HK-2 (cell line): ENCODE measurements around the gene PHF19.
A peak's percentile ranks its signal among the peaks of the same experiment; 100 is the strongest.

ENCODE experiments used
- DNase-seq: peaks from one replicate; pipeline ENCODE4 v3.0.0-alpha.2; 2018; ENCODE audit not compliant: unreplicated experiment

The PHF19 gene

DNA sequence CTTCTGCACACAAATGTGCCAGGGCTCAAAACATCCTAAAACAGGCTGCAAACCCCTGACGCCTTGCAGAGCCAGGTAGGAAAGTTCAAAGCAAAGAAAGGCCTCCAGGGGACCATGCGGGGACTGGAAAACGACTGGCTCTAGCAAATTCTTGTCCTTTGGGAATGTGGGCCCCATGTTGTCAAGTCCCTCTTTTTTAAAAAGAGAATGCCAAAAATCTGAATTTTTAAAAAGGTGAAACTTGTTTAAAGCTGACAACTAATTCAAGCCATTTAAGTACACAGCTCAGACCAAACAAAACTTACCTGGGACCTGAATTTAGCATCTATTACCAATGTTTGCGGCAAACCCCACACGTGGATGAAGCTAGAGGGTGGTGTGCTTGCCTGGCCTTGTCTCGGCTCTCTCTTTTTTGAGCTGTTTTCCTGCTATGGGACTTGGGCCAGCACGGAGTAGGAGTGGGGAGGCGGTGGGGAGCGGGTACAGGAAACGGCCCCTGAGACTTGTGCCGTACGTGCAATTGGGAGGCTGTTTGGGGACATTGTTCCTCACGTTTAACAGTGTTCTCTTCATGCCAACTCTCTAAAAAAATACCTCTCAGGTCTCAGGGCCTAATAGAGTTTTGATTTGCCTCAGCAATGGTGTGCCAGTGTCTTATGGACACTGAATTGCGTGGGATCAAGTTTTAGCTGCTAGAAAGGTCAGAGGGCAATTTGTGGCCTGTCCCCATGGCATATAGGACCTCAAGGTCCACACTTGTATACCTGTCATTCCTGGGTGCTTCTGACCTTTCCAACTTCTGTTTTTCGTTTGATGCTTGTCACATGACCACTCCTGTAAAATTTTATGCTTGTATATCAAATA is 15.1 kb upstream of the PHF19 start:
- no peak for DNase-seq

GRCh38 chr9:120891245-120891883 is 14.4 kb upstream of the PHF19 start:
- no peak for DNase-seq

GRCh38 chr9:120890320-120891244 is 13.6 kb upstream of the PHF19 start:
- DNase-seq, result no peak

GRCh38 chr9:120889606-120890271 is 12.8 kb upstream of the PHF19 start:
- DNase-seq, result no peak

- DNase-seq, result no peak
Observed at GRCh38 chr9:120888626-120889025, 11.6 kb upstream of the PHF19 start.

- DNase-seq, result peak; percentile 66
Observed at GRCh38 chr9:120886490-120886967, 9.5 kb upstream of the PHF19 start.

DNA sequence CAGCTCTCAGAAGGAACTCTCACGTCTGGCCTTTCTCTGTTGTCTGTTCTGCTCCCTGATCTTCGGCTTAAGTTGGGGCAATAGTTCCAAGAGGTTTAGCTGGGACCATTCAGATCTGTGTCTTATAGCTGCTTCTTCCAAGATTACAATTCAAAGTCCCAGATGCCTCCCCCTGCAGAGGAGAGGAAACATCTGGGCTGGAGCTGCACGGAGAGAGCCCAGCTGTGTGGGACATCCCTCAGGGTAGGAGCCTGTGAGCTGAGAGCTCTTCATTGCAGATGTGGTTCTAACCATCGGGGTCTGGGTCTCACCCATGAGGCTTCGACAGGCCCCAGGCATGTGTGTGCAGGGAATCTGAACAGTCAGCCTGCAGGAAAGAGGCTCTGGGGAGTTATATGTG is 9.0 kb upstream of the PHF19 start:
- no peak for DNase-seq

- DNase-seq, result no peak
Observed at GRCh38 chr9:120885457-120885856, 8.5 kb upstream of the PHF19 start.

- DNase-seq, result no peak
Observed at GRCh38 chr9:120883608-120883996, 6.6 kb upstream of the PHF19 start.

GRCh38 chr9:120882935-120883607 is 6.1 kb upstream of the PHF19 start:
- no peak for DNase-seq

- no peak for DNase-seq
Observed at GRCh38 chr9:120879446-120879845, 2.5 kb upstream of the PHF19 start.

GRCh38 chr9:120878188-120879130 is 1.5 kb upstream of the PHF19 start:
- DNase-seq, result no peak

- peak; percentile 77 for DNase-seq
Observed at GRCh38 chr9:120877276-120878034, 467 bp upstream of the PHF19 start.

- peak; percentile 97 for DNase-seq
Observed at GRCh38 chr9:120875954-120876841, 790 bp downstream of the PHF19 start.

DNA sequence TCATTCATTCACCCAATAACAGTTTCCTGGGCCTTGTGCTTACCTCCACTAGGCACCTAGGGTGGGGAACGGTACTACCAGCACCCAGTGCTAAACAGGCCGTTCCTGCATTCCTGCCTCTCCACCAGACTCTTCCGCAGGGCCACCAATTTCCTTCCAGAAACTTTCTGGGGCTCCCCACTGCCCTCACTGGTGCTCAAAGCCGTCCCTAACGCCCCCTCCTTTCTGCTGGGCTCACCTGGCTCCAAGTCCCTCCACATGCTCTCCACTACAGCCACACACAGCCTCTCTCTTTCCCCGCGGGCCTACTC is 1.4 kb downstream of the PHF19 start:
- DNase-seq, result no peak

GRCh38 chr9:120875195-120875565 is 1.8 kb downstream of the PHF19 start:
- DNase-seq, result no peak

GRCh38 chr9:120874226-120875194 is 2.5 kb downstream of the PHF19 start:
- DNase-seq, result no peak
